H1 (cell line): Measurements from ENCODE around the gene SIGLEC6. TPM values are rescaled to one million over a fixed set of nuclear protein-coding genes. Genes with fewer than 3 reads are reported as not detected.

ENCODE experiments used
- CEBPB ChIP-seq: IDR thresholded peaks from 2 replicates; pipeline ENCODE4 v1.6.1; 2012; ENCODE audit warnings: low read depth, low read length
- CREB1 ChIP-seq: IDR thresholded peaks from 2 replicates; pipeline ENCODE4 v1.6.1; 2012; ENCODE audit warnings: inconsistent platforms
- KDM1A ChIP-seq: fragments of 200-600, 300-600 bp; sonication (generic); IDR thresholded peaks from 2 replicates; pipeline ENCODE4 v1.7.1; 2016; ENCODE audit warnings: mild to moderate bottlenecking, low read length, borderline replicate concordance
- SAP30 ChIP-seq: fragments of 300-600 bp; sonication (generic); IDR thresholded peaks from 2 replicates; pipeline ENCODE4 v1.7.1; 2012; ENCODE audit warnings: low read length, moderate library complexity, mild to moderate bottlenecking, inconsistent platforms; ENCODE audit not compliant: insufficient read depth, insufficient replicate concordance
- SP1 ChIP-seq: IDR thresholded peaks from 2 replicates; pipeline ENCODE4 v1.6.1; 2011; ENCODE audit warnings: low read depth, low read length
- TBP ChIP-seq: IDR thresholded peaks from 2 replicates; pipeline ENCODE4 v1.6.1; 2011; ENCODE audit warnings: low read depth, low read length, improper control_type of control experiment
- polyA plus RNA-seq, 7 experiments: library from polyadenylated mRNA; depleted of rRNA in 3 of 7; stranded (reverse) in 5 of 7; unstranded in 2 of 7; fragments of >200 nt in 5 of 7; fragments of 200-250 nt in 2 of 7; gene quantifications; 1 replicate in 5 of 7; 2 replicates in 1 of 7; 4 replicates in 1 of 7; pipeline versions ENCODE4 v1.2.1 to v1.2.3, GENCODE V29; 2011 to 2013; ENCODE audit warnings: missing spikeins in 2 of 7, mixed read lengths in 2 of 7
- total RNA-seq: library from RNA; stranded (reverse); fragmentation: NEBNext Ultra II Directional; extraction: Animal tissue kit (Norgen Biotek cat#: 25700); gene quantifications from 2 replicates; pipeline ENCODE4 v1.2.1, GENCODE V29; 2021
- TF ChIP-seq, protein P1 (sequence below): fragments of 300-600 bp; sonication (generic); IDR thresholded peaks from 2 replicates; pipeline ENCODE4 v1.7.1; 2012; ENCODE audit warnings: low read length, moderate library complexity, mild to moderate bottlenecking, inconsistent platforms; ENCODE audit not compliant: insufficient replicate concordance

Gene SIGLEC6
- total and polyA plus RNA-seq, 2 of the 8 experiments (the other 6 are each of a cell fraction or from before 2014, with no cell fraction given), result 0.05 TPM; not detected in 1

DNA sequence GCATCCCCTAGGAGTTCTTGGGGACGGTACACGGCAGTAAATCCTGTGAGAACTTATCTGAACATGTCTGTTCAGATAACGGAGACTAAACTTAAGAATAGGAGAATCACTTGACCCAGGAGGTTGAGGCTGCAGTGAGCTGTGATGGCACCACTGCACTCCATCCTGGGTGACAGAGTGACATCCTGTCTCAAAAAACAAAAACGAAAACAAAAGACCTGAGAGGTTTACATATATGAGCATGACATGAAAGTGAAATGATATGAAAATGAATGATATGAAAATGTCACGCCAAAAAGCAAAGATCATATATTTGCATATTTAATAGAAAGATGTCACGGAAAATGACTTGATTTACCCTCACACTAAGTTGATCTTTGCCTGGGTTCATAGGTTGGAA lies 45.4 kb upstream of the SIGLEC6 start (continued):
- TF ChIP-seq, protein P1, sequence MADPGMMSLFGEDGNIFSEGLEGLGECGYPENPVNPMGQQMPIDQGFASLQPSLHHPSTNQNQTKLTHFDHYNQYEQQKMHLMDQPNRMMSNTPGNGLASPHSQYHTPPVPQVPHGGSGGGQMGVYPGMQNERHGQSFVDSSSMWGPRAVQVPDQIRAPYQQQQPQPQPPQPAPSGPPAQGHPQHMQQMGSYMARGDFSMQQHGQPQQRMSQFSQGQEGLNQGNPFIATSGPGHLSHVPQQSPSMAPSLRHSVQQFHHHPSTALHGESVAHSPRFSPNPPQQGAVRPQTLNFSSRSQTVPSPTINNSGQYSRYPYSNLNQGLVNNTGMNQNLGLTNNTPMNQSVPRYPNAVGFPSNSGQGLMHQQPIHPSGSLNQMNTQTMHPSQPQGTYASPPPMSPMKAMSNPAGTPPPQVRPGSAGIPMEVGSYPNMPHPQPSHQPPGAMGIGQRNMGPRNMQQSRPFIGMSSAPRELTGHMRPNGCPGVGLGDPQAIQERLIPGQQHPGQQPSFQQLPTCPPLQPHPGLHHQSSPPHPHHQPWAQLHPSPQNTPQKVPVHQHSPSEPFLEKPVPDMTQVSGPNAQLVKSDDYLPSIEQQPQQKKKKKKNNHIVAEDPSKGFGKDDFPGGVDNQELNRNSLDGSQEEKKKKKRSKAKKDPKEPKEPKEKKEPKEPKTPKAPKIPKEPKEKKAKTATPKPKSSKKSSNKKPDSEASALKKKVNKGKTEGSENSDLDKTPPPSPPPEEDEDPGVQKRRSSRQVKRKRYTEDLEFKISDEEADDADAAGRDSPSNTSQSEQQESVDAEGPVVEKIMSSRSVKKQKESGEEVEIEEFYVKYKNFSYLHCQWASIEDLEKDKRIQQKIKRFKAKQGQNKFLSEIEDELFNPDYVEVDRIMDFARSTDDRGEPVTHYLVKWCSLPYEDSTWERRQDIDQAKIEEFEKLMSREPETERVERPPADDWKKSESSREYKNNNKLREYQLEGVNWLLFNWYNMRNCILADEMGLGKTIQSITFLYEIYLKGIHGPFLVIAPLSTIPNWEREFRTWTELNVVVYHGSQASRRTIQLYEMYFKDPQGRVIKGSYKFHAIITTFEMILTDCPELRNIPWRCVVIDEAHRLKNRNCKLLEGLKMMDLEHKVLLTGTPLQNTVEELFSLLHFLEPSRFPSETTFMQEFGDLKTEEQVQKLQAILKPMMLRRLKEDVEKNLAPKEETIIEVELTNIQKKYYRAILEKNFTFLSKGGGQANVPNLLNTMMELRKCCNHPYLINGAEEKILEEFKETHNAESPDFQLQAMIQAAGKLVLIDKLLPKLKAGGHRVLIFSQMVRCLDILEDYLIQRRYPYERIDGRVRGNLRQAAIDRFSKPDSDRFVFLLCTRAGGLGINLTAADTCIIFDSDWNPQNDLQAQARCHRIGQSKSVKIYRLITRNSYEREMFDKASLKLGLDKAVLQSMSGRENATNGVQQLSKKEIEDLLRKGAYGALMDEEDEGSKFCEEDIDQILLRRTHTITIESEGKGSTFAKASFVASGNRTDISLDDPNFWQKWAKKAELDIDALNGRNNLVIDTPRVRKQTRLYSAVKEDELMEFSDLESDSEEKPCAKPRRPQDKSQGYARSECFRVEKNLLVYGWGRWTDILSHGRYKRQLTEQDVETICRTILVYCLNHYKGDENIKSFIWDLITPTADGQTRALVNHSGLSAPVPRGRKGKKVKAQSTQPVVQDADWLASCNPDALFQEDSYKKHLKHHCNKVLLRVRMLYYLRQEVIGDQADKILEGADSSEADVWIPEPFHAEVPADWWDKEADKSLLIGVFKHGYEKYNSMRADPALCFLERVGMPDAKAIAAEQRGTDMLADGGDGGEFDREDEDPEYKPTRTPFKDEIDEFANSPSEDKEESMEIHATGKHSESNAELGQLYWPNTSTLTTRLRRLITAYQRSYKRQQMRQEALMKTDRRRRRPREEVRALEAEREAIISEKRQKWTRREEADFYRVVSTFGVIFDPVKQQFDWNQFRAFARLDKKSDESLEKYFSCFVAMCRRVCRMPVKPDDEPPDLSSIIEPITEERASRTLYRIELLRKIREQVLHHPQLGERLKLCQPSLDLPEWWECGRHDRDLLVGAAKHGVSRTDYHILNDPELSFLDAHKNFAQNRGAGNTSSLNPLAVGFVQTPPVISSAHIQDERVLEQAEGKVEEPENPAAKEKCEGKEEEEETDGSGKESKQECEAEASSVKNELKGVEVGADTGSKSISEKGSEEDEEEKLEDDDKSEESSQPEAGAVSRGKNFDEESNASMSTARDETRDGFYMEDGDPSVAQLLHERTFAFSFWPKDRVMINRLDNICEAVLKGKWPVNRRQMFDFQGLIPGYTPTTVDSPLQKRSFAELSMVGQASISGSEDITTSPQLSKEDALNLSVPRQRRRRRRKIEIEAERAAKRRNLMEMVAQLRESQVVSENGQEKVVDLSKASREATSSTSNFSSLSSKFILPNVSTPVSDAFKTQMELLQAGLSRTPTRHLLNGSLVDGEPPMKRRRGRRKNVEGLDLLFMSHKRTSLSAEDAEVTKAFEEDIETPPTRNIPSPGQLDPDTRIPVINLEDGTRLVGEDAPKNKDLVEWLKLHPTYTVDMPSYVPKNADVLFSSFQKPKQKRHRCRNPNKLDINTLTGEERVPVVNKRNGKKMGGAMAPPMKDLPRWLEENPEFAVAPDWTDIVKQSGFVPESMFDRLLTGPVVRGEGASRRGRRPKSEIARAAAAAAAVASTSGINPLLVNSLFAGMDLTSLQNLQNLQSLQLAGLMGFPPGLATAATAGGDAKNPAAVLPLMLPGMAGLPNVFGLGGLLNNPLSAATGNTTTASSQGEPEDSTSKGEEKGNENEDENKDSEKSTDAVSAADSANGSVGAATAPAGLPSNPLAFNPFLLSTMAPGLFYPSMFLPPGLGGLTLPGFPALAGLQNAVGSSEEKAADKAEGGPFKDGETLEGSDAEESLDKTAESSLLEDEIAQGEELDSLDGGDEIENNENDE, result no peak
- TF ChIP-seq SAP30 (no peak), CEBPB (no peak), CREB1 (no peak), KDM1A (no peak), SP1 (no peak), TBP (no peak)
